GOT3 (cell line): Measurements from ENCODE around the gene CD6.

ENCODE experiments used
- DNase-seq: peaks from one replicate; lab custom pipeline; 2025; ENCODE audit warnings: mixed read lengths; lab: John Stamatoyannopoulos, UW

CD6 gene

GRCh38 chr11:60971520-60971919 lies at the start of gene CD6:
Gene CD6 (plus strand): TSS chr11:60971680. CDS start chr11:60971866, 186 bp downstream.
- DNase-seq: no peak

GRCh38 chr11:60921777-60922335 lies 49.6 kb upstream of the CD6 start:
- no peak for DNase-seq

- no peak for DNase-seq
Measured at GRCh38 chr11:60922906-60923305, 48.6 kb upstream of the CD6 start.

GRCh38 chr11:60923326-60923725 lies 48.2 kb upstream of the CD6 start:
- no peak for DNase-seq

- no peak for DNase-seq
Measured at GRCh38 chr11:60923800-60924109, 47.7 kb upstream of the CD6 start.

GRCh38 chr11:60924110-60924905 lies 47.2 kb upstream of the CD6 start, which contains the start of gene TMEM132A:
Gene TMEM132A (plus strand): TSS chr11:60924460. CDS start chr11:60924634, 174 bp downstream.
- no peak for DNase-seq

GRCh38 chr11:60924906-60925853 lies 46.3 kb upstream of the CD6 start:
- no peak for DNase-seq

- no peak for DNase-seq
Measured at GRCh38 chr11:60925868-60926267, 45.6 kb upstream of the CD6 start.

- no peak for DNase-seq
Measured at GRCh38 chr11:60926500-60926899, 45.0 kb upstream of the CD6 start.

- no peak for DNase-seq
Measured at GRCh38 chr11:60927061-60927592, 44.4 kb upstream of the CD6 start.

GRCh38 chr11:60927600-60927999 lies 43.9 kb upstream of the CD6 start:
- no peak for DNase-seq

GRCh38 chr11:60928563-60929001 lies 42.9 kb upstream of the CD6 start:
- DNase-seq: no peak

- DNase-seq: no peak
Measured at GRCh38 chr11:60929764-60930163, 41.7 kb upstream of the CD6 start.

GRCh38 chr11:60930394-60930793 lies 41.1 kb upstream of the CD6 start:
- no peak for DNase-seq

GRCh38 chr11:60931917-60932316 lies 39.6 kb upstream of the CD6 start:
- DNase-seq: no peak

GRCh38 chr11:60932605-60933356 lies 38.7 kb upstream of the CD6 start:
- DNase-seq: no peak

GRCh38 chr11:60933416-60934123 lies 37.9 kb upstream of the CD6 start:
- no peak for DNase-seq

- DNase-seq: no peak
Measured at GRCh38 chr11:60934124-60934789, 37.2 kb upstream of the CD6 start.

GRCh38 chr11:60934790-60935605 lies 36.5 kb upstream of the CD6 start:
- DNase-seq: no peak
